Stimulated activated naive CD8-positive, alpha-beta T cell treated with anti-CD3 and anti-CD28 coated beads, Interleukin-15, amount 100 ng/mL, for 72 hours (primary cell): ENCODE measurements around the gene NOG.
A peak's percentile ranks its signal among the peaks of the same experiment; 100 is the strongest.

Source experiments
- ATAC-seq: fragments of 150-1000 bp; cut with Tn5 transposase; 2 replicates; pipeline ENCODE4 v1.10.0; 2021; ENCODE audit warnings: mild to moderate bottlenecking, moderate library complexity
- DNase-seq, 2 donors: peaks; one replicate each; pipeline ENCODE4 v3.0.0; 2021 to 2022
- H3K27ac Mint-ChIP-seq, 2 donors: one replicate each; pipeline ENCODE4 v1.8.0; 2022; ENCODE audit warnings: mild to moderate bottlenecking in 2 of 2, mixed read lengths in 2 of 2, moderate library complexity in 2 of 2
- H3K27me3 Mint-ChIP-seq: one replicate; pipeline ENCODE4 v1.8.0; 2022; ENCODE audit warnings: mixed read lengths
- H3K4me1 Mint-ChIP-seq: one replicate; pipeline ENCODE4 v1.8.0; 2022; ENCODE audit warnings: mild to moderate bottlenecking, mixed read lengths
- H3K4me3 Mint-ChIP-seq, 2 donors: one replicate each; pipeline ENCODE4 v1.8.0; 2022; ENCODE audit warnings: mild to moderate bottlenecking in 2 of 2, mixed read lengths in 2 of 2, moderate library complexity in 1 of 2
- H3K9me3 Mint-ChIP-seq, 2 donors: one replicate each; pipeline ENCODE4 v1.8.0; 2022; ENCODE audit warnings: mixed read lengths in 2 of 2

Gene NOG

DNA sequence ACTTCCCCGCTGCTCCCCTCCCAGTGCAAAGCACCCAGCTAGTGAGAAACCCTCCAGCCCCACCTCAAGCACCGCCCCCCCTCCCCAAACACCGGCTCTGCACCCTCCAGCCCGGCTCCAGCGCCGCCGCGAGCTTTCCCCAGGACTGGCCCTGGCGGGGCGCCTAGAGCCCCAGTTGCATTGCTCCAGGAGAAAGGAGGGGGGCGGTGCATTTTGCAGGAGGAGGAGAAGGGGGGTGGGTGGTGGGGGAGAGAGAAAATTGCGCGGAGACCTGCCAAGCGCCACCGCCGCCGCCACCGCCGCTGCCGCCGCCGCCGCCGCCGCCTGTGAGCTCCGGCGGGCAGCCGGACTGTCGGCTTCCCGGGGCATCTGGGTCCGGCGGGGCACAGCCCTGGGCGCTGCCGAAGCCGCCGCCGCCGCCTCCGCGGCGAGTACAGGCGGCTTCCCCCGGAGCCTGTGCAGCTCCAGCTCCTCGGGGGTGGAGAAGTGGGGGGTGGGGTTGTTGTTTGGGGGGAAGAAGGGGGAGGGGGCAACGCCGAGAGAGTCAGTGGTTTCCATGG lies 333 bp upstream of the NOG start:
- Mint-ChIP-seq H3K4me1 (peaks cover 36% of the 10 kb centered on the region), H3K27ac (no peak overlapping the region), H3K27me3 (peaks cover 20% of the 10 kb centered on the region), H3K4me3 (peak overlapping the region; percentile 86), H3K9me3 (no peaks in the 10 kb centered on the region)
- ATAC-seq: peak; percentile 52
- peak; percentile 46 to 80 for DNase-seq

DNA sequence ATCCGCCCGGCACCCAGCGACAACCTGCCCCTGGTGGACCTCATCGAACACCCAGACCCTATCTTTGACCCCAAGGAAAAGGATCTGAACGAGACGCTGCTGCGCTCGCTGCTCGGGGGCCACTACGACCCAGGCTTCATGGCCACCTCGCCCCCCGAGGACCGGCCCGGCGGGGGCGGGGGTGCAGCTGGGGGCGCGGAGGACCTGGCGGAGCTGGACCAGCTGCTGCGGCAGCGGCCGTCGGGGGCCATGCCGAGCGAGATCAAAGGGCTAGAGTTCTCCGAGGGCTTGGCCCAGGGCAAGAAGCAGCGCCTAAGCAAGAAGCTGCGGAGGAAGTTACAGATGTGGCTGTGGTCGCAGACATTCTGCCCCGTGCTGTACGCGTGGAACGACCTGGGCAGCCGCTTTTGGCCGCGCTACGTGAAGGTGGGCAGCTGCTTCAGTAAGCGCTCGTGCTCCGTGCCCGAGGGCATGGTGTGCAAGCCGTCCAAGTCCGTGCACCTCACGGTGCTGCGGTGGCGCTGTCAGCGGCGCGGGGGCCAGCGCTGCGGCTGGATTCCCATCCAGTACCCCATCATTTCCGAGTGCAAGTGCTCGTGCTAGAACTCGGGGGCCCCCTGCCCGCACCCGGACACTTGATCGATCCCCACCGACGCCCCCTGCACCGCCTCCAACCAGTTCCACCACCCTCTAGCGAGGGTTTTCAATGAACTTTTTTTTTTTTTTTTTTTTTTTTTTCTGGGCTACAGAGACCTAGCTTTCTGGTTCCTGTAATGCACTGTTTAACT lies 1.0 kb downstream of the NOG start:
- peaks cover 49% of the 10 kb centered on the region for H3K4me1 Mint-ChIP-seq
- no peaks in the 10 kb centered on the region for H3K9me3 Mint-ChIP-seq
- ATAC-seq (peak; percentile 56), DNase-seq (peak; percentile 55 to 76)
- peaks cover 20% of the 10 kb centered on the region for H3K27me3 Mint-ChIP-seq
- peak overlapping the region; percentile 81 to 86 for H3K4me3 Mint-ChIP-seq
- peak overlapping the region; percentile 35 to 77 for H3K27ac Mint-ChIP-seq

DNA sequence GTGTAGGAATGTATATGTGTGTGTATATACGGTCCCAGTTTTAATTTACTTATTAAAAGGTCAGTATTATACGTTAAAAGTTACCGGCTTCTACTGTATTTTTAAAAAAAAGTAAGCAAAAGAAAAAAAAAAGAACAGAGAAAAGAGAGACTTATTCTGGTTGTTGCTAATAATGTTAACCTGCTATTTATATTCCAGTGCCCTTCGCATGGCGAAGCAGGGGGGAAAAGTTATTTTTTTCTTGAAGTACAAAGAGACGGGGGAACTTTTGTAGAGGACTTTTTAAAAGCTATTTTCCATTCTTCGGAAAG lies 1.6 kb downstream of the NOG start:
- DNase-seq (no peak), ATAC-seq (no peak)
- Mint-ChIP-seq H3K4me1 (peaks cover 54% of the 10 kb centered on the region), H3K27ac (peak overlapping the region in 1 of 2 donors; percentile 77), H3K4me3 (peak overlapping the region; percentile 81 to 86), H3K27me3 (peaks cover 20% of the 10 kb centered on the region), H3K9me3 (no peaks in the 10 kb centered on the region)

DNA sequence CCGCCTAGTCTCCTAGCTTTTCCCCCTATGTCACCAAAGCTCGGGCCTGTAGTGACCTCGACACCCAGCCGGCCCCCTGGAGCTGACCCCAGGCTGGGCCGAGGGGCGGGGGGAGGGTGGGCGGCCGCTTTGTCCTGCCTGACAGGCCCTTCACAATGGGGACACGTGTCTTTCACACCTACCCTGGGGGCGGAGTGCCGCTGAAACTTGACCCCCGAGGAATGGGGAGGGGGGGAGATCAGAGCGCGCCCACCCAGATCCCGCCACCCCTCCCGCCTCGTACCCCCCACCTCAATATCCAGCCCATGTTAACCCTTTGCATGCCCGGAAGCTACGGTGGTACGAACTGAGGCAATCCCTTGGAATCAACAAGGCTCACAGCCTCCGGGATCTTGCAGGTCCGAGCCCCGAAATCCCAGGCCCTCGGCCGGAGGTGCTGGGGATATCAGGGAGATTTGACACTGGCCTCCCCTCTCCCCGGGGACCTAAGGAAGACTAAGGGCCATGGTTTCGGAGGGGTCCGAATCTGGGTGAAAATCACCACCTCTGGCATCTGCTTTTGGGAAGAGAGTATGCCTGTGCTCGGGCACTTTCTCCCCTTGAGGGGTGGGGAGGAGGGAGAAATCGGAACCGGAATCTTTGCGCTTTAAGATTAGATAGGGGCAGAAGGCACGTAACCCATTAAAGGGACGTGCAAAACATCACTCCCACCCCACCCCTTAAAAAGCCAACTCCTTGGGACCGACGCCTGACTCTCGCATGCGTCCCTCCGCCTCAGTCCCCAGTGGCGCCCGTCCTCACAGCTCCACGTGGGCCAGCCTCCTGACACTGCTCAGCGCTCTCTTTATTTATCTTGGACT lies 2.6 kb downstream of the NOG start:
- H3K4me1 Mint-ChIP-seq: peaks cover 63% of the 10 kb centered on the region

DNA sequence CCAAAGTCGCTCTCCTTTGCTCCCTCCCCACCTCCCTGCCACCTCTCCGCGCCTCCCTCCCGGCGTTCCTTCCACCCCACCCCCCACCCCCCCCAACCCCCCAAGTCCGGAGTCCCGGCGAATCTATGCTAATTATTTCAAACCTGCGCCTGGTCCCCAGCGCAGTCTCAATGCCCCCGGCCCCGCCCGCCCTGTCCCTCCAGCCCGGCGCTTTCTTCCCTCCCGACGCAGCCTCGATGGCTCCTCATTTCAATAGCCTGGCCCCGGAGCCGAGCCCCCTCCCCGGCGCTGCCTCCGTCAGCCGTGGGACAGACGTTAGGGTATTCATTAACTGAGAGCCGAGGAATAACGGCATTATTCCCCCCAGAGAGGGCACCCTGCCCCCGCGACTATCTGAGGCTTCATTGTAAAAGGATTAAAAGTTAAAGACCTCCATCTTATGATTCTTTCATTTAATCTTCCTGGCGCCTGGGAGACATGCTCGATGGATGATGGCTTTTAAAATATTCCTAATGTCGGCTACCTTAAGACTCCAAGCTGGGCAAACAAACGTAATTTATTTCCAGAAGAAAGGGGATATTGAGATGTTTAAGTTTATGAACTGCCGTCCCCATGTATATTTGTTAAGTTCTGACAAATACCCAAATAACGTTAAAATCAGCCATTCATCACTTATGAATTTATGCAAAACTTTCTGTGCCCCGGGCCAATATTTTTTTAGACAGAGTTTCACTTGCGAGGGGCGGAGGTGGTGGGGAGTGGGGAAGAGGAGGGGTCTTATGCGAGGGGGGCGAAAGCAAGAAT lies 3.4 kb downstream of the NOG start:
- Mint-ChIP-seq H3K27me3 (peaks cover 6% of the 10 kb centered on the region), H3K9me3 (no peaks in the 10 kb centered on the region), H3K4me1 (peaks cover 71% of the 10 kb centered on the region), H3K4me3 (peak overlapping the region; percentile 89 to 96), H3K27ac (peak overlapping the region; percentile 60 to 97)
- DNase-seq (peak; percentile 10 to 17), ATAC-seq (no peak)

More for the DNA sequence above, 2.6 kb downstream of the NOG start:
- H3K4me3 Mint-ChIP-seq: peak overlapping the region; percentile 89 to 96
- ATAC-seq (no peak), DNase-seq (peak; percentile 28 to 29)
- no peaks in the 10 kb centered on the region for H3K9me3 Mint-ChIP-seq
- peaks cover 12% of the 10 kb centered on the region for H3K27me3 Mint-ChIP-seq
- H3K27ac Mint-ChIP-seq: peak overlapping the region; percentile 60 to 92

DNA sequence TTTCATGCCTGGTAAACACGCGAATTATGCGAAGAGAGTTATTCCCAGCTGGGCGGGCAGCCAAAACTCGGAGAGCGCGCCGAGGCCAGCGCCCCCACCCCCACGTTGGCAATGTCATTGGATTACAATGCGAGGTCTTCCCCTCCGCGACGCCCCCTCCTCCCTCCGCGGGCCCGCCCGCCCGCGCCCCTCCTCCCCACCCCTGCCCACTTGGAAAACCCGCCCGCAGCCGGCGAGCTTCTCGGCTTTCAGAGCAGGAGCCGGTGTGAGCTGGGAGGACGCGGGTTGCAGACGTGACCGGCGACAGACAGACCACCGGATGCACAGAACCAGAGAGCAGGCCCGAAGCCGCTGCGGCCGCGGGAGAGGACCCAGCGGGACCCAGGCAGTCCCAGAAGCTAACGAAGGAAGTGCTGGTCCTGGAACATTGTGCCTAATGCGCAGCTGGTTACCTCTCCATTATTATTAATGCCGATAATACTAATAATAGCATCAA lies 4.0 kb downstream of the NOG start:
- H3K4me1 Mint-ChIP-seq: peaks cover 73% of the 10 kb centered on the region
- H3K9me3 Mint-ChIP-seq: no peaks in the 10 kb centered on the region
- DNase-seq (peak; percentile 13 to 20), ATAC-seq (no peak)
- no peaks in the 10 kb centered on the region for H3K27me3 Mint-ChIP-seq
- peak overlapping the region; percentile 59 to 77 for H3K27ac Mint-ChIP-seq
- H3K4me3 Mint-ChIP-seq: peak overlapping the region; percentile 89 to 96

DNA sequence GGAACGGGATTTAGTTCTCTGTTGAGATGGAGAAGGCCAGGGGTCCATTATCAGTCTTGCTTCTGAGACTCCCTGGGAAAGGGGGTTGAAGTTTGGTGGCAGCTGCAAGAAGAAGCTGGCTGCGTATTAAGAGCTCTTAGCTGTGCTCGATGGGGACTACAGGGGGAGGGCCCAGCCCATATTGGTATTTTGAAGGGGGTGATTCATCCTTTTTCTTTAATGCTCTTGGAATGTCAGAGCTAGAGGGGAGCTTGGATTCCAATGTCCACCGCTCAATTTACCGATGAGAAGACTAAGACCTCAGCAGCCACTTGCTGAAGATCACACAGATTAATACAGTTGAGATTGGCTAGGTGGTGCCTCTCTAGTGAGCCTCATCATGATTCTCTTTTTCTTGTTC lies 5.0 kb downstream of the NOG start:
- Mint-ChIP-seq H3K9me3 (no peaks in the 10 kb centered on the region), H3K27ac (peak overlapping the region in 1 of 2 donors; percentile 90), H3K4me1 (peaks cover 82% of the 10 kb centered on the region), H3K27me3 (no peaks in the 10 kb centered on the region), H3K4me3 (peak overlapping the region; percentile 75 to 96)
- DNase-seq (peak in 1 of 2 donors; percentile 24), ATAC-seq (no peak)

DNA sequence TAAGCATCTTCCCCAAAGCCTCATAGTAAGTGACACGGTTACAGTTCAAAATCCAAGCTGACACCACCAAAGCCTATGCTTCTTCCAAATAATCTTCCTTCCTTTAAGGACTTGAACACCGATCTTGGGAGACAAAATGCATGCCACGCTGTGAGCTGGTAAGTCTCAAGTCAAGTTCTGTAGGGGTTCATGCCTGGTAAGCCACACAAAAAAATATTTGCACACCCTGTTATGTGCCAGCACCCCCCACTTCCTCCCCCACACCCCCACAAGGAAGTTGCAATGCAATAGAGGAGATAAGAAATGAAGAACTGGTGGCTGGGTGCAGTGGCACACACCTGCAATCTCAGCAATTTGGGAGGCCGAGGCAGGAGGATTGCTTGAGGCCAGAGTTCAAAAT lies 5.6 kb downstream of the NOG start:
- Mint-ChIP-seq H3K27ac (no peak overlapping the region), H3K4me3 (peak overlapping the region in 1 of 2 donors; percentile 8), H3K9me3 (no peaks in the 10 kb centered on the region), H3K27me3 (no peaks in the 10 kb centered on the region), H3K4me1 (peaks cover 88% of the 10 kb centered on the region)
- peak in 1 of 2 donors; percentile 11 for DNase-seq
- no peak for ATAC-seq

DNA sequence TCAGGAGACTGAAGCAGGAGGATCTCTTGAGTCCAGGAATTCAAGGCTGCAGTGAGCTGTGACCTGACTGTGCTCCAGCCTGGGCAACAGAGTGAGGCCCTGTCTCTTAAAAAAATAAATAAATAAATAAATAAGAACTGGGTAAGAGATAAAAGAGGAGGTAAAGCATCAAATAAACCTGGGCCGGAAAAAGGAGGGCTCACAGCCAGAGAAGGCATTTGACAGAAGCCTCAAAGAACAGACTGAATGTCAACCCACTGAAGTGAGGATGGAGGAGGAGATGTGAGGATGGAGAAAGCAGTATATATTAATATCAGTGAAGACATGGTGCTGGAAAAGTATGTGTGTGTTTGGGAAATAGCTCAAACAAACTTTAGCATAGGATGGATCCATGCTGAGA lies 6.1 kb downstream of the NOG start:
- no peak overlapping the region for H3K27ac Mint-ChIP-seq
- H3K4me1 Mint-ChIP-seq: peaks cover 93% of the 10 kb centered on the region
- H3K9me3 Mint-ChIP-seq: no peaks in the 10 kb centered on the region
- ATAC-seq (no peak), DNase-seq (no peak)
- H3K4me3 Mint-ChIP-seq: peak overlapping the region in 1 of 2 donors; percentile 9
- no peaks in the 10 kb centered on the region for H3K27me3 Mint-ChIP-seq

DNA sequence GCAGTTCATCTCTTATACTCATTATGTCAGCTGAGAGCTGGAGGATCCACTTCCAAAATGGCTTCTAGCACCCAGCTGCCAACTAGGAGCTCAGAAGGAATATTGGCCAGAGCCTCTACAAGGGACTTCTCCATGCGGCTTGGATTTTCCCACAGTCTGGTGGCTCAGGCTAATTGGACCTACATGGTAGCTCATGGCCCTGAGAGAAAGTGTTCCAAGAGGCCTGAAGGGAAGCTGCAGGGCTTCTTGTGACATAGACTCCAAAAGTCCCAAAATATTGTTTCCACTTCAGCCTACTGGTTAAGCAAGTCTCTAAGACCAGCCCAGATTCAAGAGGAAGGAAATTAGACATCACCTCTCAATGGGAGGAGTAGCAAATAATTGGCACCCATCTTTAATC lies 6.8 kb downstream of the NOG start:
- no peak overlapping the region for H3K4me3 Mint-ChIP-seq
- H3K4me1 Mint-ChIP-seq: peaks cover 95% of the 10 kb centered on the region
- H3K27me3 Mint-ChIP-seq: no peaks in the 10 kb centered on the region
- H3K9me3 Mint-ChIP-seq: peaks cover 0 to 5% of the 10 kb centered on the region in 2 donors
- DNase-seq: no peak
- no peak for ATAC-seq
- no peak overlapping the region for H3K27ac Mint-ChIP-seq

DNA sequence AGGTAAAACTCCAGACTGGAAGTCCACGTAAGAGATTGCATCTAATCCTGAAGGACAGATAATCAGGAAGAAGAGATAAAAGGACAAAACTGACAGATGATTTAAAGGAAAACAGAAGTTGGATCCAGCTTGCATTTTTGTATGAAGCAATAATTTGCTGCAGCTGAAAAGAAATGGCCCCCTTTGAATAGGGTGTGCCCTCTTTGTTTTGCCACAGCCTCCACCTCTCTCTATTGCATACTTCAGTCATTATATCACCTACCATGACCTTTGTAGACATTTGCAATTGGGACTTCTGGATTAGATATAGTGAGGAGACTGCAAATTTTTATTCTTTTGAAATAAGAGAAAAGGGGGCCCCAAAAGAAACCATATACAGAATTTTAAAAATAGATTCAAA lies 8.1 kb downstream of the NOG start:
- Mint-ChIP-seq H3K27ac (no peak overlapping the region), H3K27me3 (no peaks in the 10 kb centered on the region), H3K4me3 (no peak overlapping the region), H3K4me1 (peaks cover 93% of the 10 kb centered on the region), H3K9me3 (peaks cover 0 to 13% of the 10 kb centered on the region in 2 donors)
- ATAC-seq (no peak), DNase-seq (no peak)

DNA sequence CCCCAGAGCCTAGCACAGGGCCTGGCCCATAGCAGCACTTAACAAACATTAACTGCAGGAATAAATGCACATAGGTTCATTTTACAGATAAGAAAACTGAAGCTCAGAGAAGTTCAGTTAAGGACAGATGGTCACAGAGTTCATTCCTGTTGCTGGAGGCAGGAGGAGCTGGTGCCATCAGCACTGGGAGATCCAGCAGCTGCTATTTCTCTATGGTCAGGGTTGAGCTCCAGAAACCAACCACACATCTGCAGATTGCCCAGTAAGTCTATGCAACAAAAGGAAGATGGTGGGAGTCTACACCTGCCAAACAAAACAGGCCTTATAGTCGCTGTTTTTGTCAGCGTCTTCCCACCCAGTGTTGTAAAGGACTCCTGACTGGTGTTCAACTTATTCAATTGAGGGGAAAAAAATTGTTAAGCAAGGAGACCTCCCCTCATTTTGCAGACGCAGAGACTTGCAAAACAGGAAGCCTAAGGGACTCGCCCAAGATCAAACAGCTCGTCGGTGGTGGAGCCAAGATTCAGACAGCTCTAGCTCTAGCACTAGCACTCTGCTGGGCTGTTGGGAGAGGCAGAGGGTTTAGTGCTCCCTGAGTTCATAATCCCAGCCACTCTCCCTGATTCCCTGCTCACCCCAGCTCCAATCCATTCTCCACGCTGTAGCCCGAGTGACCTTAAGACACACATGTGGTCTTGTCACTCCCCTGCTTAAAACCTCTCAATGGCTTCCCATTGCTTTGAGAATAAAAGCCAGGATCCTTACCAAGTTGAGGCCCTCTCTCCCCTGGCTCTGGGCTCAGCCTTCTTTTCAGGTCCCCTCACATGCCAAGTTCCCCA lies 9.0 kb downstream of the NOG start:
- Mint-ChIP-seq H3K27me3 (no peaks in the 10 kb centered on the region), H3K4me3 (peak overlapping the region; percentile 17 to 55), H3K27ac (peak overlapping the region; percentile 69 to 83), H3K4me1 (peaks cover 85% of the 10 kb centered on the region), H3K9me3 (peaks cover 0 to 13% of the 10 kb centered on the region in 2 donors)
- peak; percentile 10 to 18 for DNase-seq
- ATAC-seq: peak; percentile 62

DNA sequence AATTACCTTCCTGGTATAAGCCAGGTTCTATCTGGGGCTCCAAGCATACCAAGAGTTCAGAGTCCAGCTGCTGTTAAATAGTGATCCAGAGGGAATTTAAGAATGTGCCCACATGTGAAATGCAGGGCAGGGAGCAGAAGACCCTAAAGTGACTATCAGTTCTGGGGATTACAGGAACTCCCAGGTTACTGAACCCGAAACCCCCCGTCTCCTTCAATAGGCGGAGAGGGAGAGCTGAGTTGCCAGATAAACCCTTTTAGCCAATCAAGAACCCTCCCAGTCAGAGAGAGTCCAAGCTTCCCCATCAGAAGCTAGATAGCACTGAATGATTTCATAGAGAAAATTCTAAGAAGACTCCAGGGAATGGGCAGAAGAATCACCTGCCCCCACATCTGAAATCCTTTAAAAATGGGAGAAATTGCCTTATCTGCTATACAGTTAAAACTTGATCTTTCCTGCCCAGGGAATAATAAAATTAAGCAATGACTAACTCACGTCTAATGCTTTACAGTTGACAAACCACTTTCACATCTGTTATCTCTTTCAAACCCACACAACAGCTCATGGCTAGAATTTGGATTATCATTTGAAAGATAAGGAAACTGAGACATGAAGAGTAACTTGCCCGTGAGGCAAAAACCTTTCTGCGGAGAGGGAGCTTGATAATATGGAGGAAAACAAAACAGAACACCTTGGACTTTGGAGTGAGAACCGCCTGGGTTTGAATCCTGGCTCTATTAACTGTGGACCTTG lies 10.2 kb downstream of the NOG start:
- H3K27ac Mint-ChIP-seq: no peak overlapping the region
- peaks cover 74% of the 10 kb centered on the region for H3K4me1 Mint-ChIP-seq
- DNase-seq (no peak), ATAC-seq (no peak)
- peaks cover 0 to 13% of the 10 kb centered on the region in 2 donors for H3K9me3 Mint-ChIP-seq
- H3K27me3 Mint-ChIP-seq: no peaks in the 10 kb centered on the region
- no peak overlapping the region for H3K4me3 Mint-ChIP-seq
